Eye (tissue), 1 donor: ENCODE results near the gene STAT5B.
"Not testable (repeated sequence)": the region's sequence is repeated elsewhere in the genome, so short reads cannot be mapped to it uniquely, and the experiment has no call there.

Experiments
- DNase-seq: peaks from one replicate; pipeline ENCODE4 v3.0.0-alpha.2; 2015

STAT5B gene

GRCh38 chr17:42191275-42191608, 84.9 kb downstream of the STAT5B start:
- DNase-seq = no peak

DNA sequence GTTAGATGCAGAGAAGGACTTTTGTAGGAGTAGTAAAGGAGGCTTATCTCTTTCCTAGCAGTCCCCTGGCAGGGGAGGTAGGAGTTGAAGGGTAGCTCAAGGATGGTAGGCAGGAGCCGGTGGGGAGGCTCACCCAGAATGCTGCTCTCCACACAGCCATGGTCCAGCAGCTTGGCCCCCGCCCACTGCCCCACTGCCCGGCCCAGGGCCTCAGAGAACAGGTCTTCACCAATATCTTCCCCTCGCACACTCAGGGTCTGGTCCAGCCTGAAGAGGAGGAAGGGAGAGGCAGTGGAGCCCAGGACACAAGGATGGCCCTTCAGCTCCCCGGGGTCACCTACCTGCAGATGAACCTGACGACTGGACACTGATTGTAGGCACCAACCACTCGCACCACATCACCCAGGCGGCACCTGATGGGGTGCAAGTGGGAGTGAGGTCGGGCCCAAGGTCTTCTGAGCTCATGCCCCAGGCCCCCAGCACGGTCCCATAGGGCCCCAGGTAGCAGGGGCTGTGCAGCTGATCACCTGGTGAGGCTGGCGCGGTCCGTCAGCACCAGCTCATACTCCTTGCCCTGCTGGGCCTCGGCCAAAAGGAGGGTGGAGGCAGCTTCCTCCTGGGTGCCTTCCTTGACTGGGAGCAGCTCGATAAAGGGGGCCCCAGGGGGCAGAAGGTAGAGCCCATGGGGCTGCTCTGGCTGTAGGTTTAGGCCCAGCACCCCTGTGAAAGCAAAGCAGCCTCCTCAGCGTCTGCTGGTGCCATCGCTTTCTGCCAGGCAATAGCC, 85.5 kb downstream of the STAT5B start:
- no peak for DNase-seq

DNA sequence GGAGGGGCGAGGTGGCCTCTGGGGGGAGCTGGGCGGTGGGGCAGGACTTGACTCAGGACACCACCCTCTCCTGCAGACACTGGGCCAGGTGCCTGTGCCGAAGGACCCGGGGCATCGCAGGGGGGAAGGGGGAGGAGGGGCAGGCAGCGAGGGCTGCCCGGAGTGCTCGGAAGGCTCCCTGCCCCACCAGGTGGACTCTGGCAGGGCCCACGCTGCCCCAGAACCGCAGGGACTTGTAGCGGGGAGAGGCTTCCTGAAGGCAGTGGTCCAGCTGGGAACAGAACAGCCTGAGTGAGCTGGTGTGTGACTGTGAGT, 86.6 kb downstream of the STAT5B start:
- DNase-seq = no peak

GRCh38 chr17:42188749-42189650, 87.2 kb downstream of the STAT5B start:
- no peak for DNase-seq

DNA sequence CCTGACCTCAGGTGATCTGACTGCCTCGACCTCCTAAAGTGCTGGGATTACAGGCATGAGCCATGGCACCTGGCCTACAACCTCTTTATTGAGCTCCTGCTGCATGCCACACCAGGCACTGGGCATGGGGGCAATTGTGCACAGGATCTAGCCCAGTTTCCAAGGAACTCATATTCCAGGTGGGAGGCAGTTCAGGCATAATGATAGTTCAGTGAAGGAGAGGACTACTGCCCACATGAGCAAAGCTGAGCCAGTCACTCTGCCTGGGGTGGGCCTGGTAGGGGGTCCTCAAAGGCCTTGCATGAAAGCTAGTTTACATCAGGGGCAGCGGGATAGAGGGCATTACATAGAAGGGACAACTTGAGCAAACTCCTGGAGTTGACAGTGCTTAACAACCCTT, 88.4 kb downstream of the STAT5B start:
- no peak for DNase-seq

DNA sequence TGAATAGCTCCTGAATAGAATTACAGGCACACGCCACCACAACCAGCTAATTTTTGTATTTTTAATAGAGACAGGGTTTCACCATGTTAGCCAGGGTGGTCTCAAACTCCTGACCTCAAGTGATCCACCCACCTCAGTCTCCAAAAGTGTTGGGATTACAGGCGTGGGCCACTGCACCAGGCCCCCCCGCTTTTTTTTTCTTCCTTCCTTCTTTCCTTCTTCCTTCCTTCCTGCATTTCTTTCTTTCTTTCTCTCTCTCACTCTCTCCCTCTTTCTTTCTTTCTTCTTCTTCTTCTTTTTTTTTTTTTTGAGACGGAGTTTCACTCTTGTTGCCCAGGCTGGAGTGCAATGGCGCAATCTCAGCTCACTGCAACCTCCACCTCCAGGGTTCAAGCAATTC, 90.0 kb downstream of the STAT5B start:
- DNase-seq = not testable (repeated sequence)

GRCh38 chr17:42185621-42185930, 90.6 kb downstream of the STAT5B start:
- peak; percentile 81 for DNase-seq

- peak; percentile 42 for DNase-seq
These were observed 91.2 kb downstream of the STAT5B start, which contains the start of gene HCRT for GRCh38 chr17:42184713-42185620. Gene HCRT, minus strand, starts transcription at chr17:42185452. Its CDS starts 87 bp downstream, at chr17:42185365.

- peak; percentile 92 for DNase-seq
These were observed 92.2 kb downstream of the STAT5B start for GRCh38 chr17:42183741-42184711.

GRCh38 chr17:42182927-42183734, 93.1 kb downstream of the STAT5B start:
- no peak for DNase-seq

- no peak for DNase-seq
These were observed 94.4 kb downstream of the STAT5B start for GRCh38 chr17:42181851-42182207.

DNA sequence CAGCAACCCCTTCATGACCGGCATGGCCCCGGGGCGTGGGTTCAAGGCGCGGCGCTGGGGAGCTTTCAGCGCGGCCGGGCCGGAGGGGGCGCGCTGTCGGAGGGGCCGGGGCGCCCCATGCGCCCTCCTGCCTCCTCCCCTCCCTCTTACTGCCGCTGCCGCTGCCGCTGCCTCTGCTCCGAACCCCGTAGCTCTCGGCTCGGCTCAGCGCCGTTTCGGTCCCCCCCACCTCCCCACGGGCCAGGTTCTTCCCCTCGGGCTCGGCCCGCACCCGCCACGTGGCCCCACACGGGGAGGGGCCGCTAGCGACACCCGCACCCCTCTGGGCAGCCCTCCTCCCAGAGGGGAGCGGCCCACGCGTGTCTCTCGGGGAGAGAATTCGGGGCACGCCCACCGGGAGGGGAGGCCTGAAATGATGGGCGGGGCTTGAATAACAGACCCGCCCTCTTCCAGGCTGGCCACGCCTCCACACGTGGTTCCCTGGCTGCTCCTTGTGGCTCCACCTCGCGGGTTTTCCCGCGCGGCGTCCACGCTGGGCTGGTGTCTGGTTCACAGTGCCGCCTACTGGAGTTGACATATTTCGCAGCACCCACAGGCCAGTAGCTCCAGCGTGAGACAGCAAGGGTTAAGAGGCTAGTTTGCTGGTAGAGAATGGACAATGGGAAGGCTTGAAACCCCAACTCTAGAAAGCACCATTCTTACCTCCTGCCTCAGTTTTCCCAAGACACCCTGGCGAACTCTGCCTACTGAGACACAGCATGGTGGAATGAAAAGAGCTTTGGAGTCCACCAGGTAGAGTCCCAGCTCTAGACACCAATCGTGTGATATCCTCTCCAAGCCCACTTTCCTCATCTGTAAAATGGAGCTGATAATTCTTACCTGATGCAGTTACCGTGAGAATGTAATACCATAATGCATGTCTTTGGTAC, 95.0 kb downstream of the STAT5B start, which contains the start of gene KCNH4:
TSS of gene KCNH4 (minus strand) at position 221 of the 929 bp plus-strand sequence. CDS start at position 24, 197 bp downstream.
- DNase-seq = peak; percentile 72

DNA sequence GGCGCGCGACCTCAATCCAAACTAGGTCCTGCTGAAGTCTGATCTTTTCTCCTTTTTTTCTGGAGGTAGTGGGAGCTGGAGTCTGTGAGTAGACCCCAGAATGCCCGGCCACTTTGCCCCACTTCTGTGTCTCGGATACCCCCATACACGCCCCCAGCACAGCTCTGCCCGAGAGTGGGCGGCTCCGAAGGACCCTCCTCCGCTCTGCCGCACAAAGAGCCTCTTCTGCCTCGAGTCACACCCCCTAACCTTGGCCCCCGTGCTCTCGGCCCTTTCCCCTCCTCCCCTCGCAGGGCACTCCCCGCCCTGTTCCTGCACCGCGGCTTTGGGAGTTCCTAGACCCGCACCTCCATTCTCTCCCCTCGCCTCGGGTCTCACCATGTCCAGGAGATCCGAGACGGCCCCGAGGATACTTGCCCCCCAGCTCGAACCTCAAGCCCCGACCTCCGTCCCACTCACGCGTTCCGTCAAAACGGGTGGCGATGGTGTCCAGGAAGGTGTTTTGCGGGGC, 95.7 kb downstream of the STAT5B start:
- DNase-seq = no peak

DNA sequence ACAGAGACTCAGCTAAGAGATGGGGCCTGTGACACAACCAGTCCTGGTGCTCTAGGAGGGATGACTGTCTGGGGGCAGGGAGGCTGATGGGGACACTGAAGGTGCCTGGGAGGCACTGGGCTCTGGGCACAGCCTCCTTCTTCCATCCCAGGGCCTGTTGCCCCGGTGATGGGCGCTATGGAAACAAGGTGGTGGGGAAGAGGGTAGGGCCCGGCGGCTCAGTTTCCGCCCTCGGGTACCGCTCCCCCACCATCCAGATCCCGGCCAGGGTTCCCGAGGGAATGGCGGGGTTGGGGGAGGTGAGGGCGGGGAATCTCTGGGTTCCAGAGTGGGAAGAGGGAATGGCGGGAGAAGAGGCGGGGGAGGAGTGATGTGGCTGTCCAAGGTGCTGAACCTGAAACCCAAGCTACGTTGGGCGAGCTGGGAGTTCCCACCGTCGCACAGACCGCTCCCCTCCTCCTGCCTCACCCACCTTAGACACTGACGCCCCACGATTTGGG, 96.2 kb downstream of the STAT5B start:
- peak; percentile 88 for DNase-seq

DNA sequence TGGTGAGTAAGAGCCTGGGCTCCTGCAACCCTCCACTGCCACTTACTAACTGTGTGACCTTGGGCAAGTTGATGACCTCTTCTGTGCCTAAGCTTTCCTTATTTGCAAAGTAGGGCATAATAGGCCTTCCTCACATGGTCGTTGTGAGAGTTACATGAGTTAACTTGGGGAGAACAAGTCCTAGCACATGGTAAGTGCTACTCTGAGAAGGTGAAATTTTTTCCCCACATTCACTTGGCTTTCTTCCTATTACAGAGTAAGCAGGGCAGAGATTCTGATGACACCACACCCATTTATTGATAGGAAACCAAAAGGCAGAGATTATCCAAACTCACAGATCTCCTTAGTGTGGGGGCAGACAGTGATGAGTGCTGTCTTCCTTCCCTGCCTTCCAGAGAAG, 96.9 kb downstream of the STAT5B start:
- DNase-seq = no peak

- no peak for DNase-seq
These were observed 97.4 kb downstream of the STAT5B start for GRCh38 chr17:42178817-42179216.

- no peak for DNase-seq
These were observed 98.5 kb downstream of the STAT5B start for GRCh38 chr17:42177684-42178083.

GRCh38 chr17:42174126-42174783, 101.9 kb downstream of the STAT5B start:
- DNase-seq = no peak

DNA sequence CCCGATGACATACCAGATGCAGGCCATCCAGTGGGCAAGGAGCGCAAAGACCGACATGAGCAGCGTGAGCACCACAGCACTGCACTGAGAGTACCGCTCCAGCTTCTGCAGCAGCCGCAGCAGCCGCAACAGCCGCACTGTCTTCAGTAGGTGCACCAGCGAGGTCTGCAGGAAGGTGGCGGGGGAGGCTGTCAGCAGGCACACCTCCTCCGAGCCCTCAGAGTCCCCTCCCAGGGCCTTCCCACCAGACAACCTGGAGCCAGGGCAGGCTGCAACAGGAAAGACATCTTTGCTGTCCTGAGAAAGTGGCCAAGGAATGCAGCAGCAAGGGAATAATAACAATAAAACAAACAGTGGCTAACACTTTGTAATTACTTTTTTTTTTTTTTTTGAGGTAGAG, 104.4 kb downstream of the STAT5B start:
- no peak for DNase-seq
